Effector CD8-positive, alpha-beta T cell (primary cell): ENCODE measurements around the gene ARMC12.
A peak's percentile ranks its signal among the peaks of the same experiment; 100 is the strongest.
"Not testable (repeated sequence)": the region's sequence is repeated elsewhere in the genome, so short reads cannot be mapped to it uniquely, and the experiment has no call there.

ENCODE experiments used
- DNase-seq: peaks from one replicate; lab custom pipeline; 2025; lab: John Stamatoyannopoulos, UW
- total RNA-seq, 4 experiments: gene quantifications; one replicate each; lab custom pipeline; 2026; lab: John Stamatoyannopoulos, UW

Gene ARMC12
- 0 to 1.1 (median 0.55) reads per million in 4 experiments for total RNA-seq

DNA sequence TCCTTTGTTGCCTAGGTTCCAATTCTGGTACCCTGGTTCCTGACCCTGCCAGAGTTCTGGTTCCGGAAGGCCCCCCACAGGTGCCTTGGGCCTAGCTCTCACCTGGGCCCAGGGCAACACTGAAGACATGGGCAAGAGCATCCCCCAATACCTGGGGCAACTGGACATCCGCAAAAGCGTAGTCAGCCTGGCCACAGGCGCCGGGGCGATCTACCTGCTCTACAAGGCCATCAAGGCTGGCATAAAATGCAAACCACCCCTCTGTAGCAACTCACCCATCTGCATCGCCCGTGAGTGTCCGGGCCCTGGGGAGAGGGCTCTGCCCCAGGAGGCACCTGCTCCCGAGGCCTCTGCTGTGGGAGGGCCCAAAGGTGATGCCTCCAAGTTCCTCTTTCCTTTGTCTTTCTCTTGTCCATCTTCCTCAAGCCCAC is at the start of gene ARMC12:
Gene ARMC12 (plus strand): TSS at position 51 of the 431 bp plus-strand sequence. CDS start 77 bp downstream, at position 128.
- no peak for DNase-seq

- peak; percentile 23 for DNase-seq
These were observed 48.9 kb upstream of the ARMC12 start for GRCh38 chr6:35687658-35688604.

- peak; percentile 79 for DNase-seq
These were observed 48.1 kb upstream of the ARMC12 start, which contains the start of gene FKBP5 for GRCh38 chr6:35688605-35689322. Gene FKBP5 (minus strand): TSS chr6:35688915. CDS start chr6:35642824, 46,091 bp downstream.

- DNase-seq = not testable (repeated sequence)
These were observed 46.8 kb upstream of the ARMC12 start for GRCh38 chr6:35690006-35690405.

- DNase-seq = no peak
These were observed 46.3 kb upstream of the ARMC12 start for GRCh38 chr6:35690484-35690883.

- no peak for DNase-seq
These were observed 45.6 kb upstream of the ARMC12 start for GRCh38 chr6:35691027-35691824.

DNA sequence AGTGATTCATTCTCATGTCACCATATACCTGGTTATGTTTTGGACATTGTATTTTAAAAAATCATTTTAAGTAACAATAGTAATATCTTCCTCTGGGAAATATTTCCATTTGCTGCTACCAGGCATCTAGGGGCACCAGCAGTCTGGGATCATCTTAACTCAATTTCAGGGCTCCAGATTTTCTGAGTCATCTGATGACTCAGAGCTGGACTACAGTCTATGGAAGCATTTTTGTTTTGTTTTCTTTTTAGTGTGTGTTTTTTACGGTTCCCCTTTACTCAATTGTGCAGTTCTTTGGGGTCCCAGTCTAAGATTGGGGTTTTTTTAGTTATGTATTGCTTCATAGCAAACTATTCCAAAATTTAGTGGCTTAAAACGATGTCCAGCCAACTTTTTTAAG is 42.4 kb upstream of the ARMC12 start:
- no peak for DNase-seq

DNA sequence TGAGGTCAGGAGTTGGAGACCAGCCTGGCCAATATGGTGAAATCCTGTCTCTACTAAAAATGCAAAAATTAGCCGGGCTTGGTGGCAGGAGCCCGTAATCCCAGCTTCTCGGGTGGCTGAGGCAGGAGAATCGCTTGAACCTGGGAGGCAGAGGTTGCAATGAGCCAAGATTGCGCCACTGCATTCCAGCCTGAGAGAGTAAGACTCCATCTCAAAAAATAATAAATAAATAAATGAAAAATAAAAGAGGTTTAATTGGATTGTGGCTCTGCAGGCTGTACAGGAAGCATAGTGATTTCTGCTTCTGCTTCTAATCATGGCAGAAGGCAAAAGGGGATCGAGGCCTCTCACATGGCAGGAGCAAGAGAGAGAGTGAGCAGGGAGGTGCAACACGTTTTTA is 38.4 kb upstream of the ARMC12 start:
- not testable (repeated sequence) for DNase-seq

GRCh38 chr6:35698858-35699257 is 38.0 kb upstream of the ARMC12 start:
- DNase-seq = no peak

DNA sequence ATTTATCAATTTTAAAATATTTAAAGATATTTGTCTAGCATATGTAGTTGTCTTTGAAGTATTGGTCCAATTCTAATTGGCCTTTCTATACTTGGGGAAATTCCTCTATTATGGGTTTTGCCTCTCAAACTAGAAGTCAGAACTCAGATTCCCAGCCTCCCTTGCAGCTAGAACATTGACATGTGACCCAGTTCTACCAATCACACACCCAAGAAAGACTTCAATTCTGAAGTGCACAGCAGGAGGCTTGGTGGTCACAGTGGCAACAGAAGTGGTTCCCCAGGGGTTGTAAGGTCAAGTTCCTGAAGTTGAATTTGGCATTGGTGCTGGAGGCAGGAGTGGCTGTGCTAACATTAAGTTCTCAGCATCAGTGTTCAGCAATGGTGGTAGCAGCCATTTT is 33.3 kb upstream of the ARMC12 start:
- DNase-seq = no peak

DNA sequence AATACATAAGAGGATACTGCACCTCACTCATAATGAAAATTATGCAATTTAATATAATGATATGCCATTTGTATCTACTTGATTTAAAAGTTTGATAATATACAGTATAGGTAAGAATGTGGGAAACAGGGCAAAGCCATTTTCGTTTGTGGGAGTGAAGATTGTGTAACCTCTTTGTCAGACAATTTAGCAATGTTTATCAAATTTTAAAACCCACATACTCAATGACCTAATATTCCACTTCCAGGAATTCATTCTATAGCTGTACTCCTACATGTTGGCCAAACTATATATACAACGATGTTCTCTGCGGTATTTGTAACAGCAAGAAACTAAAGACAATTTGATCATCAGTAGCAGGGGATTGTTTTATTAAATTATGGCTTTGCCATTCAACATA is 30.4 kb upstream of the ARMC12 start:
- DNase-seq = no peak

DNA sequence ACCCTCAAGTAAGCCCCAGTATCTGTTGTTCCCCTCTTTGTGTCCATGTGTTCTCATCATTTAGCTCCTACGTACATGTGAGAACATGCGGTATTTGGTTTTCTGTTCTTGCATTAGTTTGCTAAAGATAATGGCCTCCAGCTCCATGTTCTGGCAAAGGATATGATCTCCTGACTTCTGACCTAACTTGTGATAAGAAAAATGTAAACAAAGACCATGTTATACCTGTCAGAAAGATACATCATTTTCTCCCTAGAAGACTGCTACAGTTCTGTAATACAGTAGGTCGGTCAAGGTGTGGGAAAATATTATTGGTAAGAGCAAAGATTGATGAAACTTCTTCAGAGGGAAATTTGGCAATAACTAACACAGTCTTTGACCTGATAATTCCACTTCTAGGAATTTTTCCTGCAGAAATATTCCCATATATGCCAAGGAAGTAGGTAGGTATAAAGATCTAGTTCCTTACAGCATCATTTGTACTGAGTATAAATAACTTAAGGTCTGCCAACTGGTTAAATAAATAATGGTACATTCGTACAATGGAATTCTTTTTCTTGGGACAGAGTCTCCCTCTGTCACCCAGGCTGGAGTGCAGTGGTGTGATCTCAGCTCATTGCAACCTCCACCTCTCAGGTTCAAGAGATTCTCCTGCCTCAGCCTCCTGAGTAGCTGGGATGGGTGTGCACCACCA is 29.0 kb upstream of the ARMC12 start:
- DNase-seq = no peak

DNA sequence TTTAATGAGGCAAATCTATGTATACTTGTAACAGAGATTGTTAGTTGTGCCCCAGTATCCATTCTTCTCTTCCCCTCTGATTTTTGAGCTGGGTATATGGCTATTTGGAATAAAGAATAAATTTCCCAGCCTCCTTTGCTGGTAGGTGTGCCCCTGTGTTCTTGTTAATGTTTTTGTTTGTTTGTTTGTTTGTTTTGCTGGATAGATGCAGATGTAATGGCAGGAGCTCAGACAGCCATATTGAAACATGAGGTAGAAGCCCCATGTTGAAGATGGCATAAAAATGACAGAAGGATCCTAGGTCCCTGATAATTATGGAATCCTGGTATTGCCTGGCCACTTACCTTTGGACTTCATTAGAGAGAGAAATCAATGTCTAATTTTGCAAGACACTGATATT is 28.2 kb upstream of the ARMC12 start:
- no peak for DNase-seq

- no peak for DNase-seq
These were observed 26.5 kb upstream of the ARMC12 start for GRCh38 chr6:35710241-35710847.

DNA sequence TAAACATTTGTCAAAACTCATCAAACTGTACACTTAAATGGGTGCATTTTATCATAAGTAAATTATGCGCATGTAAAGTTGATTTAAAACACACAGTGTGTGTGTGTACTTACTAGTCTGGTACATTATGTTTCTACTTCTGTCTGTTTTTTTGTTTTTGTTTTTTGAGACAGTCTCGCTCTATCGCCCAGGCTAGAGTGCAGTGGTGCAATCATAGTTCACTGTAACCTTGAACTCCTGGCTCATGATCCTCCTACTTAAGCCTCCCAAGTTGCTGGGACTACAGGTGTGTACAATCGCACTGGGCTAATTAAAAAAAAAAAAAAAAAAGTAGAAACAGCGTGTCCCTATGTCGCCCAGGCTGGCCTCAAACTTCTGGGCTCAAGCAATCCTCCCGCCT is 25.1 kb upstream of the ARMC12 start:
- DNase-seq = no peak

- no peak for DNase-seq
These were observed 23.6 kb upstream of the ARMC12 start for GRCh38 chr6:35713006-35713767.

DNA sequence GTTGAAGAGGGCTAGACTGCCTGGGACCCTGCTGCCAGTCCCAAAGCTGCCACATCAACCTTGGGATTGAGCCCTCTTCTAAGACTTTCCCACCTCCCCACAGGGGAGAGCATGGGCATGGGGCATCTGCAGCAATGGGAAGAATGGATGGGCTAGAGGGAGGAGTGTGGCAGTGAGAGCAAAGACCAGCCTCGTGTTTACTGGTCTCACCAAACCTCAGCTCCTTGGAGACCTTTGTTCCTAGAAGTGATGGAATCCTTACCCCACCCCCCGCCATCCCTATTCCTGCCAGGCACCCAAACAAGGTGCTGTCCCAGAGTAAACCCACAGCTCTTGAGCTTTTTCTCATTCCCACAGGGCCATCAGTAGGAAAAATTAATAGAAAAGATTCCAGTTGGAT is 20.0 kb upstream of the ARMC12 start:
- DNase-seq = no peak

DNA sequence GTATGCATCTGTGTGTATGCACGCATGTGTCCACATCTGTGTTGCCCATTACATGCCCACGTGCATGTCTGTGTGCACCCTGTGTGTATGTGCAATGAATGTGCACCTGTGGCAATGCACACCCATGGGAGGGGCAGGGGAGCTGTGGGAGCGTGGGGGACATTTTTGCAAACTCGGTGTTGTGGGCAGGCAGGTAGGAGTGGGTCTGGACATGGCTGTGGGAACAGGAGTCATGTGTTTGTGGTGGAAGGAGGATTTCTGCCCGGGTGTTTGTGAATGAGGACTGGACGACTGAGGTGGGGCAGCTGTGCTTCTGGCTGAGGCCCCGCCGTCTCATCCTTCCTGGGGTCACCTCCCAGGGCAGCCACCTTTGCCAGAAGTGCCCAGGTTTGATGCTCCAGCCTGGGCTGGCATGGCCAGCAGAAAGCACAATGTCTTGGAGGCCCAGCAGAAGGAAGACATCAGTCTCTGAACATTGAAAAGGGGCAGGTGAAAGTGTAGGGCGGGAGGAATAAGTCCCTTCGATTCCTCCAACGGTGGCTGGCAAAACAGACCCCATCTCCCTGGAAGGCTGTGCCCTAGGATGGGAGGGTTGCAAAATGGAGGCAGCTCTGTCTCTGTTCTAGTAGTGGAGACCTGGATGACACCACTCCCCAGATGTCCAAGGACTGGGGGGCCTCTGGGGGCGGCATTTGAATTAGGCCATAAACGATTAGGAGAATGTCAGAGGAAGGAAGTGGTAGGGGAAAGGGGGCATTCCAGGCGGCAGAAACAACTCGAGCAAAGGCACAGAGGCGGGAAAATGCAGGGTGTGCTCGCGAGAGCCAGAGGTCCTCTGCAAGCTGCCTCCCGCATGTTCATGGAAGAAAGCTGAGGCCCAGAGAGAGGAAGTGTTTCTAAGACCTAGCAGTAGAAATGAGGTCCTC is 19.1 kb upstream of the ARMC12 start:
- DNase-seq = no peak

DNA sequence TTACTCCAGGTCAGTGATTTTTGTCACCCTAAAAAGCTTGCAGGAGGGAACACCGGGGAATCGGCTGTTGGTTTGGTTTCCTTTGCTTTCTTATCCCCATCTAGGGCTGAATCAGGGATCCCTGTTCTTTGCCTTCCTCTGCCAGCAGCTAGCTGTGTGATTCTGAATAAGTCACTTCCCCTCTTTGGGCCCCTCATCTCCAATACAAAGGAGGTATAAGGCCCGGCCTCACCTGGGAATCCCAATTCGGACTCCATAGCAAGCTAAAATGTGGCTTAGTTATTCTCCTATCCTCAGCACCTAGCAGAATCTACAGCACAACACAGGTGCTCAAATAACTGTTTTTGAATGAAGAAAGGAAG is 18.5 kb upstream of the ARMC12 start:
- no peak for DNase-seq
